ENCODE data around the gene ELAVL1. TPM values are rescaled to one million over a fixed set of nuclear protein-coding genes. Genes with fewer than 3 reads are reported as not detected.

ELAVL1 gene
- total and polyA plus RNA-seq, 2 experiments from 2014 or later, result 81.6 to 143 TPM

DNA sequence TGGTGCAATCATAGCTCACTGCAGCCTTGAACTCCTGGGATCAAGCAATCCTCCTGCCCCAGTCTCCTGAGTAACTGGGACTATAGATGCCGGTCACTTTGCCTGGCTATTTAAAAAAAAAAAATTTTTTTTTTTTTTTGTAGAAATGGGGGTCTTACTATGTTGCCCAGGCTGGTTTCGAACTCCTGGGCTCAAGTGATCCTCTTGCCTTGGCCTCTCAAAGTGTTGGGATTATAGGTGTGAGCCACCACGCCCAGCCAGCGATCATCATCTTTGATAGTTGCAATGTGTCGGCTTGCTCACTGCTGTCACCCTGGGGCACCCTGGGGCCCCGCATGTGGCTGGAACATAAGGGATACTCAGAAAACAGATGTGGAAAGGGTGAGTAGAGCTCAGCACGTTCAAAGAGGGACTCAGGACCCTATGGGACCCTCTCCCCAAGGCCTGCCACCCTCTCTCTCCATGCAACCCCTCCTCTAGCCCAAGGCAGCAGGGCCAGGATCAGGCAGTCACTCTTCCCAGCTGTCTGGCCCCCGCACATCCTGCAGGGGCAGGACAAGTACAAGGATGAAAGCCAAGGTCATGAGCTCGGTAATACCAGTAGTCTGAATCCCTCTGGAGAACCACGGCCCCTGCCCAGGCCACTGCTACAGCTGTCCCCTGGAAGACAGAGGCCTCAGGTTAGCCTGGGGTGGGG is 40.6 kb upstream of the ELAVL1 start:
- Histone ChIP-seq H3K4me3 (no peak overlapping the region), H3K36me3 (ENCODE audit: insufficient read depth) (no peaks in the 10 kb centered on the region), H2AFZ (no peak overlapping the region), H3K79me2 (replicated peaks; ENCODE audit: insufficient read depth) (no peaks in the 10 kb centered on the region), H3F3A (replicated peaks; ENCODE audit: low read depth) (0 out of 2 replicates have a peak, but pooled peaks cover 3% of the 10 kb centered on the region), H3K4me2 (no peak overlapping the region), H3K4me1 (ENCODE audit: insufficient read depth) (no peaks in the 10 kb centered on the region), H3K27me3 (ENCODE audit: insufficient read depth) (peaks cover 5% of the 10 kb centered on the region; the same call in 1 of the 2 replicates), H4K20me1 (replicated peaks; ENCODE audit: insufficient read depth) (no peaks in the 10 kb centered on the region), H3K27ac (ENCODE audit: low read depth) (no peak overlapping the region), H3K9me2 (ENCODE audit: insufficient read depth) (no peaks in the 10 kb centered on the region)
- Mint-ChIP-seq H3K36me3 (ENCODE audit: low read depth) (no peaks in the 10 kb centered on the region), H3K4me3 (no peak overlapping the region), H3K27ac (no peak overlapping the region), H3K27me3 (ENCODE audit: insufficient read depth, low read depth, poor library complexity) (peaks cover 16% of the 10 kb centered on the region), H3K4me1 (no peaks in the 10 kb centered on the region; the same call in 2 of the 3 replicates), H3K9me3 (no peaks in the 10 kb centered on the region)
- DNase-seq (ENCODE audit: low spot score) (no peak), ATAC-seq (no peak)
- no peak for TF ChIP-seq CREB1 (CRISPR knock-in tag; IDR thresholded peaks at IDR 0.05; ENCODE audit: low read depth)
- no peak for TF ChIP-seq CTCF (conservative IDR thresholded peaks at IDR 0.05; ENCODE audit: low read depth in 2 of 2)
- no peak for TF ChIP-seq EZH2phosphoT487 (IDR thresholded peaks at IDR 0.05; ENCODE audit: unreplicated experiment)
- TF ChIP-seq ZNF114 (CRISPR knock-in tag; IDR thresholded peaks at IDR 0.05), result no peak
- no peak for TF ChIP-seq ZNF462 (CRISPR knock-in tag; IDR thresholded peaks at IDR 0.05)
- no peak for TF ChIP-seq EZH2 (IDR thresholded peaks at IDR 0.05; ENCODE audit: low read depth, unreplicated experiment)
- no peak for TF ChIP-seq JUNB (IDR thresholded peaks at IDR 0.05; ENCODE audit: unreplicated experiment)
- TF ChIP-seq, protein P1, sequence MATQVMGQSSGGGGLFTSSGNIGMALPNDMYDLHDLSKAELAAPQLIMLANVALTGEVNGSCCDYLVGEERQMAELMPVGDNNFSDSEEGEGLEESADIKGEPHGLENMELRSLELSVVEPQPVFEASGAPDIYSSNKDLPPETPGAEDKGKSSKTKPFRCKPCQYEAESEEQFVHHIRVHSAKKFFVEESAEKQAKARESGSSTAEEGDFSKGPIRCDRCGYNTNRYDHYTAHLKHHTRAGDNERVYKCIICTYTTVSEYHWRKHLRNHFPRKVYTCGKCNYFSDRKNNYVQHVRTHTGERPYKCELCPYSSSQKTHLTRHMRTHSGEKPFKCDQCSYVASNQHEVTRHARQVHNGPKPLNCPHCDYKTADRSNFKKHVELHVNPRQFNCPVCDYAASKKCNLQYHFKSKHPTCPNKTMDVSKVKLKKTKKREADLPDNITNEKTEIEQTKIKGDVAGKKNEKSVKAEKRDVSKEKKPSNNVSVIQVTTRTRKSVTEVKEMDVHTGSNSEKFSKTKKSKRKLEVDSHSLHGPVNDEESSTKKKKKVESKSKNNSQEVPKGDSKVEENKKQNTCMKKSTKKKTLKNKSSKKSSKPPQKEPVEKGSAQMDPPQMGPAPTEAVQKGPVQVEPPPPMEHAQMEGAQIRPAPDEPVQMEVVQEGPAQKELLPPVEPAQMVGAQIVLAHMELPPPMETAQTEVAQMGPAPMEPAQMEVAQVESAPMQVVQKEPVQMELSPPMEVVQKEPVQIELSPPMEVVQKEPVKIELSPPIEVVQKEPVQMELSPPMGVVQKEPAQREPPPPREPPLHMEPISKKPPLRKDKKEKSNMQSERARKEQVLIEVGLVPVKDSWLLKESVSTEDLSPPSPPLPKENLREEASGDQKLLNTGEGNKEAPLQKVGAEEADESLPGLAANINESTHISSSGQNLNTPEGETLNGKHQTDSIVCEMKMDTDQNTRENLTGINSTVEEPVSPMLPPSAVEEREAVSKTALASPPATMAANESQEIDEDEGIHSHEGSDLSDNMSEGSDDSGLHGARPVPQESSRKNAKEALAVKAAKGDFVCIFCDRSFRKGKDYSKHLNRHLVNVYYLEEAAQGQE (IDR thresholded peaks at IDR 0.05; ENCODE audit: unreplicated experiment), result no peak
- TF ChIP-seq, protein P2, sequence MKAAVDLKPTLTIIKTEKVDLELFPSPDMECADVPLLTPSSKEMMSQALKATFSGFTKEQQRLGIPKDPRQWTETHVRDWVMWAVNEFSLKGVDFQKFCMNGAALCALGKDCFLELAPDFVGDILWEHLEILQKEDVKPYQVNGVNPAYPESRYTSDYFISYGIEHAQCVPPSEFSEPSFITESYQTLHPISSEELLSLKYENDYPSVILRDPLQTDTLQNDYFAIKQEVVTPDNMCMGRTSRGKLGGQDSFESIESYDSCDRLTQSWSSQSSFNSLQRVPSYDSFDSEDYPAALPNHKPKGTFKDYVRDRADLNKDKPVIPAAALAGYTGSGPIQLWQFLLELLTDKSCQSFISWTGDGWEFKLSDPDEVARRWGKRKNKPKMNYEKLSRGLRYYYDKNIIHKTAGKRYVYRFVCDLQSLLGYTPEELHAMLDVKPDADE (IDR thresholded peaks at IDR 0.05), result no peak
- TF ChIP-seq POLR2AphosphoS5 (IDR thresholded peaks at IDR 0.05; ENCODE audit: low read depth), result no peak
- no peak for TF ChIP-seq NANOG (IDR thresholded peaks at IDR 0.05; ENCODE audit: borderline replicate concordance)
- no peak for TF ChIP-seq ZNF331 (CRISPR knock-in tag; IDR thresholded peaks at IDR 0.05; ENCODE audit: low read depth)
- TF ChIP-seq STAT1 (IDR thresholded peaks at IDR 0.05; ENCODE audit: unreplicated experiment), result no peak
